ENCODE data around the gene SLC12A7. TPM values are rescaled to one million over a fixed set of nuclear protein-coding genes. Genes with fewer than 3 reads are reported as not detected.

SLC12A7 gene
- total RNA-seq, 1 experiment from 2014 or later: 30.8 TPM

DNA sequence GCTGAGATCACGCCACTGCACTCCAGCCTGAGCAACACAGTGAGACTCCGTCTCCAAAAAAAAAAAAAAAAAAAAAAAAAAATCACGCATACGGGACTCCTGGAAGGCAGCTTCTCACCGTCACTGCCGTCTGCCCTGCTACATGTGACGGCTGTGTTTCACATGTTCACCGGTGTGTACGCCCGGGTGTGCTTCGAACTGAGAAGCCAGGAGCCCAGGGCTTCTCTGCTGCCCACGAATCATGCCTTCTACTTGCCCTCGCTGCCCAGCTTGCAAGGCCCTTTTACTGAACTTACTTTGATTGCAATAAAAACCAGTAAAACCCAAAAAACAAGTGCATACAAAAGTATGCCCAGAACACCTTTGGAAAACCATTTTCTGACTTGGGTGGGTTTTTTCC, 109.0 kb downstream of the SLC12A7 start:
- no CpG with 5 or more reads among the region's 13 CpGs for WGBS (ENCODE audit: extremely low coverage, insufficient read length, low lambda C conversion rate)
- no peak overlapping the region for H3K23ac ChIP-seq (ENCODE audit: insufficient read length, low read depth, low read length)
- peaks cover 65% of the 10 kb centered on the region for H3K27me3 Mint-ChIP-seq (ENCODE audit: low read depth)
- H4K8ac ChIP-seq (replicated peaks; ENCODE audit: insufficient read length, low read depth, low read length): no peak overlapping the region
- H4K5ac ChIP-seq (ENCODE audit: insufficient read length, low read depth, low read length): no peak overlapping the region
- no peak overlapping the region for H3K56ac ChIP-seq (ENCODE audit: insufficient read length, low read depth, low read length)
- no peak overlapping the region for H3T11ph ChIP-seq (ENCODE audit: low read length)
- H2BK15ac ChIP-seq (ENCODE audit: low read depth, low read length): no peak overlapping the region
- no peak overlapping the region for H2AK5ac ChIP-seq (ENCODE audit: insufficient read length, low read length)
- H3K4me1 Mint-ChIP-seq: peaks cover 8 to 12% of the 10 kb centered on the region in 2 experiments
- no peak overlapping the region for H2BK20ac ChIP-seq (ENCODE audit: low read depth, low read length, poor library complexity, severe bottlenecking)
- no peak overlapping the region for H3K4ac ChIP-seq (ENCODE audit: low read depth, low read length)
- no peak overlapping the region for H3K14ac ChIP-seq (ENCODE audit: insufficient read depth, low read length)
- H3K4me3 Mint-ChIP-seq: no peak overlapping the region
- H2BK5ac ChIP-seq (ENCODE audit: insufficient read length, low read length): no peak overlapping the region
- no peaks in the 10 kb centered on the region for H3K4me1 ChIP-seq (ENCODE audit: insufficient read depth, low read length)
- H3K79me2 ChIP-seq (ENCODE audit: insufficient read depth, low read length): no peaks in the 10 kb centered on the region
- no peaks in the 10 kb centered on the region for H3K9me3 Mint-ChIP-seq
- no peaks in the 10 kb centered on the region for H3K9me3 ChIP-seq (ENCODE audit: control insufficient read depth, low read depth, low read length)
- H3K27me3 ChIP-seq (ENCODE audit: insufficient read depth, low read length): peaks cover 15% of the 10 kb centered on the region; the same call in 1 of the 2 replicates
- TF ChIP-seq, protein P1, sequence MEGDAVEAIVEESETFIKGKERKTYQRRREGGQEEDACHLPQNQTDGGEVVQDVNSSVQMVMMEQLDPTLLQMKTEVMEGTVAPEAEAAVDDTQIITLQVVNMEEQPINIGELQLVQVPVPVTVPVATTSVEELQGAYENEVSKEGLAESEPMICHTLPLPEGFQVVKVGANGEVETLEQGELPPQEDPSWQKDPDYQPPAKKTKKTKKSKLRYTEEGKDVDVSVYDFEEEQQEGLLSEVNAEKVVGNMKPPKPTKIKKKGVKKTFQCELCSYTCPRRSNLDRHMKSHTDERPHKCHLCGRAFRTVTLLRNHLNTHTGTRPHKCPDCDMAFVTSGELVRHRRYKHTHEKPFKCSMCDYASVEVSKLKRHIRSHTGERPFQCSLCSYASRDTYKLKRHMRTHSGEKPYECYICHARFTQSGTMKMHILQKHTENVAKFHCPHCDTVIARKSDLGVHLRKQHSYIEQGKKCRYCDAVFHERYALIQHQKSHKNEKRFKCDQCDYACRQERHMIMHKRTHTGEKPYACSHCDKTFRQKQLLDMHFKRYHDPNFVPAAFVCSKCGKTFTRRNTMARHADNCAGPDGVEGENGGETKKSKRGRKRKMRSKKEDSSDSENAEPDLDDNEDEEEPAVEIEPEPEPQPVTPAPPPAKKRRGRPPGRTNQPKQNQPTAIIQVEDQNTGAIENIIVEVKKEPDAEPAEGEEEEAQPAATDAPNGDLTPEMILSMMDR (conservative IDR thresholded peaks at IDR 0.05): no peak
- H3K4me2 ChIP-seq (ENCODE audit: insufficient read depth, insufficient read length, low read length): no peak overlapping the region
- no peak overlapping the region for H3K9ac ChIP-seq (ENCODE audit: extremely low read depth, insufficient read length, low read length)
- no peak overlapping the region for H2BK120ac ChIP-seq (ENCODE audit: low read depth, low read length, poor library complexity, severe bottlenecking)
- no peaks in the 10 kb centered on the region; a peak in 1 of 7 replicates for H3K36me3 Mint-ChIP-seq (ENCODE audit: insufficient read depth in 1 of 3, low read depth in 3 of 3)
- no peak overlapping the region for H2BK12ac ChIP-seq (ENCODE audit: insufficient read length, low read depth, low read length)
- H3K18ac ChIP-seq (ENCODE audit: insufficient read length, low read depth, low read length): no peak overlapping the region
- H3K27ac Mint-ChIP-seq: no peak overlapping the region
- no peak overlapping the region for H2AFZ ChIP-seq (ENCODE audit: low read length)
- H3K27ac ChIP-seq (ENCODE audit: insufficient read length, low read depth, low read length): no peak overlapping the region
- no peak for DNase-seq
- peaks cover 10% of the 10 kb centered on the region for H3K23me2 ChIP-seq (ENCODE audit: insufficient read length, low read depth, low read length, poor library complexity, severe bottlenecking)
- no peaks in the 10 kb centered on the region for H4K20me1 ChIP-seq (ENCODE audit: control insufficient read depth, insufficient read depth, insufficient read length)
- no peak overlapping the region for H4K91ac ChIP-seq (ENCODE audit: insufficient read length, low read depth, low read length)
- H3K79me1 ChIP-seq (ENCODE audit: insufficient read depth, low read depth, low read length, poor library complexity, severe bottlenecking): no peaks in the 10 kb centered on the region

All from H9 (cell line).